Measurements from ENCODE around the gene CDC42EP1.
"Not testable (repeated sequence)": the region's sequence is repeated elsewhere in the genome, so short reads cannot be mapped to it uniquely, and the experiment has no call there.

Gene CDC42EP1

DNA sequence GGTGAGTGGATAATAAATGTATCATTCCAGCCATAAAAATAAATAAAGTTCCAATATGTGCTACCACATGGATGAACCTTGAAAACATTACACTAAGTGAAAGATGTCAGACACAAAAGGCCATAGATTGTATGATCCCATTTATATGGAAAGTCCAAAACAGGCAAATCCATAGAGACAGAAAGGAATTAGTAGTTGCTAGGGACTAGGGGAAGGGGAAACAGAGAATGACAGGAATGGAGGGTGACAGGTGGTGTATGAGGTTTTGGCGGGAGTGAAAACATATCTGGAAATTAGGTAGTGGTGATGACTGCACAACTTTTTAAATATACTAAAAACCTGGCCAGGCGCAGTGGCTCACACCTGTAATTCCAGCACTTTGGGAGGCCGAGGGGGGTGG is 25.8 kb upstream of the CDC42EP1 start:
- DNase-seq (ENCODE audit: low read depth in 2 of 2): no peak

DNA sequence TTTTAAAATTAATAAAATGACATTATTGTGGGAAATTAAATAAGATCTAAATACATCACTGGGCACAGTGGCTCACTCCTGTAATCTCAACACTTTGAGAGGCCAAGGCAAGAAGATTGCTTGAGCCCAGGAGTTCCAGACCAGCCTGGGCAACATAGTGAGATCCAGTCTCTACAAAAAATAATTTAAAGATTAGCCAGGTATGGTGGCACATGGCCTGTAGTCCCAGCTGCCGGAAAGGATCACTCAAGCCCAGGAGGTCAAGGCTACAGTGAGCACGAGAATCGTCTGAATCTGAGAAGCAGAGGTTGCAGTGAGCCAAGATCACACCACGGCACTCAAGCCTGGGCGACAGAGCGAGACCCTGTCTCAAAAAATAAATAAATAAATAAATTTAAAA is 25.1 kb upstream of the CDC42EP1 start:
- DNase-seq (ENCODE audit: low read depth in 2 of 2): no peak

GRCh38 chr22:37538590-37539357 is 21.5 kb upstream of the CDC42EP1 start:
- peak; percentile 64 to 80 for DNase-seq (ENCODE audit: low read depth in 2 of 2)

GRCh38 chr22:37539790-37540189 is 20.5 kb upstream of the CDC42EP1 start:
- DNase-seq (ENCODE audit: low read depth in 2 of 2): not testable (repeated sequence)

DNA sequence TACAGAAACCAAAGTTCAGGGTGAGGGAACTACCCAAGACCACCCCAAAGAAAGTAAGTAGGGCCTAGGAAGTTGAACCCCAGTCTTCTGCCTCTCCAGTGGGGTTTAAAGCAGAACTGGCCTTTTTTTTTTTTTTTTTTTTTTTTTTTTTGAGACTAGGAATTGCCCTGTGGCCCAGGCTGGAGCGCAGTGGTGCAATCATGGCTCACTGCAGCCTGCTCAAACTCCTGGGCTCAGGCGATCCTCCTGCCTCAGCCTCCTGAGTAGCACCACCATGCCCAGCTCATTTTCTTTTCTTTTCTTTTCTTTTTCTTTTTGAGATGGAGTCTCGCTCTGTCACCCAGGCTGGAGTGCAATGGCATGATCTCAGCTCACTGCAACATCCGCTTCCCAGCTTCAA is 17.9 kb upstream of the CDC42EP1 start:
- DNase-seq (ENCODE audit: low read depth in 2 of 2): not testable (repeated sequence)

GRCh38 chr22:37542959-37543358 is 17.3 kb upstream of the CDC42EP1 start:
- no peak for DNase-seq (ENCODE audit: low read depth in 2 of 2)

DNA sequence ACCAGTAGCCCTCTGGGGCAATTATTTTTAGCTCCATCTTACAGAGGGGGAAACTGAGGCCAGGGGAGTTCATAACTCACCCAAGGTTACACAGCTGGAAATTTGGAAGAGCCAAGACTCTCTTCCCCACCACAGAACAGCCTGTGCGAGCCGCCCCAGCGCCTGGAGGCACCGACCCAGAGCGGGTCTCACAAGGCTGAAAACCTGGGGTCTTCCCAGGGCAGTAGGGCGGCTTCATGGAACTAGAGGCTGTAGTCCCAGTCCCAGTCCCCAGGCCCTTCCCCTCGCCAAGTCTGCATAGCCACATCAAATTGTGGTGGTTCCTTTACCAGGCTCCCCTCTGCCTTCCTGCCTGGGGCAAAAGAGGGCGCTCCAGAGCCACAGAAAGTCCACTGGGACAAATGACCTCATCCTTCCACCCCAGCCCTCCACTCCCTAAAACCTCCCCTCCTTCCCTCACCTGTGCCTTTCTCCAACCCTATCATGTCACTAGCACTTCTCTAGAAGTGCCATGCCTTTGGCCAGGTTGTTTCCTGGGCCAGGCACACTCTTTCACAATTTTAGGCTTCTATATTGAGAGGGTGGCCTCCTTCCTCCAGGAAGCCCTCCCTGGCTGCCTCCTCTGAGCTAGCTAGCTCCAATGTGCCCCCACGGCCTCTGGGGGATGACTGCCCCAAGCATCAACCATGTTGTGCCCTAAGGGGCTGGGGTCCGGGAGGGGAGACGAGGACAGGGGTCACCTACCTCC is 15.2 kb upstream of the CDC42EP1 start:
- no peak for DNase-seq (ENCODE audit: low read depth in 2 of 2)

DNA sequence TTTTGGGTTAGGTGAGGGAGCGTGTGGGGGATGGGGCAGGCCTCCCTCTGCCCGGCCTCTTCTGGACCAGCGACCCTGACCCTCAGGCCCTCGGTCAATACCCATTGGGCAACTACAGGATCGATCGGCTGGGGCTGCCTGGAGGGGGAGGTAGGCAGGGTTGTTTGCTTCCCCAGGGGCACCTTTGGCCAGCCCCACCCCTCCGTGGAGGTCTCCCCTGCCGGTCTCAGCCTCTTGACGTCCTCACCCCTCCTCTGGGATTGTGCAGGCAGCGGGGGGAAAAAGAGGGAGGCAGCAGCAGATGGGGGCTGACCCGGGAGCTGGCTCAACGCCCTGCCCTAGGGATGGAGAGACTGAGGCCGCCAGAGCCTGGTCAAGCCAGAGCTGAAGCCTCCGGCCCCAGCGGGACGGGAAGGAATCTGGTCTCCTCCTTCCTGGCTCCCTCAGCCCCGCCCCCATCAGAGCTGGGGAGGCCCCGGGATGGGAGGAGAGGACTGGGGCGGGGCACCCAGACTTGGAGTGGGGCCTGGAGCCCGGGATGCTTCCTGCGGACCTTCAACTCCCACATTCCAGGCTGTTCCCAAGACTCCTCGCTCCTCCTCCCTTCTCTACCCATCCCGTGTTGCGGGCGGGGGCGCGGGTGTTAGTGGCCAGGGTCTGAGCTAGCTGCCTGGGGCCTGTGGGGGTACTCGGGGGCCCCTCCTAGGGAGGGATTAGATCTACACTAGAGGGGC is 14.4 kb upstream of the CDC42EP1 start:
- DNase-seq (ENCODE audit: low read depth in 2 of 2): no peak

GRCh38 chr22:37546437-37547250 is 13.6 kb upstream of the CDC42EP1 start:
- no peak for DNase-seq (ENCODE audit: low read depth in 2 of 2)

DNA sequence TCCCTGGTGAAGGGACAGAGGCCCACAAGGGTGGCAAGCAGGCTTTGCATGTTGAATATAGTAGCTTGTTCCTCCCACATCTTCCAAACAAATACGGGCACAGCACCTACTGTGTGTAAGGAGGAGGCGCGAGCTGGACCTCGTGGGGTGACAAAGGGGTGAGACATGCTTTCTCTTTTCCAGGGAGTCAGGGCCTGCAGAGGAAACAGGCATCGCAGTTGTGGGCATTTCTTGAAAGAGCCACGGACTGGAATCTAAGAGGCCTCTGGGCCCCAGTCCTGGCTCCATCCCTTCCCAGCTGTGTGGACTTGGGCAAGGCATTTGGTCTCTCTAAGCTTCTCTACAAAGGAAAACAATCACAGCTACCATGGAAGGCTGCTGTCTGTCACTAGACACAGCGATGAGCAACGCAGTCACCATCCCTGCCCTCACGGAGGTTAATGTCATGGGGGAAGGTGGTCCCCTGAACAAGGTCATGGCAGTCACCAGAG is 13.0 kb upstream of the CDC42EP1 start:
- no peak for DNase-seq (ENCODE audit: low read depth in 2 of 2)

GRCh38 chr22:37549704-37550059 is 10.6 kb upstream of the CDC42EP1 start:
- DNase-seq (ENCODE audit: low read depth in 2 of 2): no peak

- not testable (repeated sequence) for DNase-seq (ENCODE audit: low read depth in 2 of 2)
Measured at GRCh38 chr22:37550921-37551320, 9.4 kb upstream of the CDC42EP1 start.

- no peak for DNase-seq (ENCODE audit: low read depth in 2 of 2)
Measured at GRCh38 chr22:37551981-37552380, 8.3 kb upstream of the CDC42EP1 start.

- no peak for DNase-seq (ENCODE audit: low read depth in 2 of 2)
Measured at GRCh38 chr22:37552524-37553163, 7.6 kb upstream of the CDC42EP1 start.

DNA sequence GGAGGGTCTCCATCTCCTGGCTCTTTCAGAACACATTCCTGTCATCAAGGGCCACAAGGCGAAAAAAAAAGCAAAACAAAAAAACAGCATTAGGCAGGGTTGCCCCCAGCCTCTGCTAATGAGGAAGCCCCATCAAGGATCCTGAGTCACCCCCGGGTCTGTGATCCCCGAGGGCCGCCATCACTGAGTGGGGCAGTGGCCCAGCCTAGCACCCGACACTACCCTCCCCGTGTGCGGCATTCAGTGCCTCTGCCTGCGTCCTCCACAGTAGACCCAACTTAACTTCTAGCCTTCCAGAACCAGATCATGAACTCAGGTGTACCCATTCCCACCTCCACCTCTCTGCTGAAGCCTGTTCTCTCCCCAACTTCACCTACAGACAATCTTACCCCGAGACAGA is 6.6 kb upstream of the CDC42EP1 start:
- DNase-seq (ENCODE audit: low read depth in 2 of 2): no peak

- no peak for DNase-seq (ENCODE audit: low read depth in 2 of 2)
Measured at GRCh38 chr22:37555029-37555428, 5.3 kb upstream of the CDC42EP1 start.

DNA sequence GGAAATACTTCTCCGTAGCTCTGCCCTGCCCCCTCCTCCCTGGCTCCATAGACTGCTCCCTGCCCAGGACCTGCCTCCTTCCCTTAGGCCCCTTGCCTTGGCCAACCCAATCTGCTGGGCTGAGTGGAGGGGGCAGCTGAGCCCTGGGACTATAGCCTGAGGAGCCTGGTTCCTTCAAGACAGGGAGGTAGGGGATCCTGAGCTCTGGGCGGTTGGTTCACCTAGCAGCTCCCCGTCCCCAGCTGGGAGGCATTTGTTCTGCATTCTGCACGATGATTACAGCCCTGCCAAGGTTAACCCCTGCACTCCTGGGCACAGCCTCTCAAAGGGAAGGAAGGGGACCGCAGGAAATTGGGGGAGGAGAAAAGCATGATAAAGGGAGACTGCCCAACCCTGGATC is 3.6 kb upstream of the CDC42EP1 start:
- DNase-seq (ENCODE audit: low read depth in 2 of 2): no peak

DNA sequence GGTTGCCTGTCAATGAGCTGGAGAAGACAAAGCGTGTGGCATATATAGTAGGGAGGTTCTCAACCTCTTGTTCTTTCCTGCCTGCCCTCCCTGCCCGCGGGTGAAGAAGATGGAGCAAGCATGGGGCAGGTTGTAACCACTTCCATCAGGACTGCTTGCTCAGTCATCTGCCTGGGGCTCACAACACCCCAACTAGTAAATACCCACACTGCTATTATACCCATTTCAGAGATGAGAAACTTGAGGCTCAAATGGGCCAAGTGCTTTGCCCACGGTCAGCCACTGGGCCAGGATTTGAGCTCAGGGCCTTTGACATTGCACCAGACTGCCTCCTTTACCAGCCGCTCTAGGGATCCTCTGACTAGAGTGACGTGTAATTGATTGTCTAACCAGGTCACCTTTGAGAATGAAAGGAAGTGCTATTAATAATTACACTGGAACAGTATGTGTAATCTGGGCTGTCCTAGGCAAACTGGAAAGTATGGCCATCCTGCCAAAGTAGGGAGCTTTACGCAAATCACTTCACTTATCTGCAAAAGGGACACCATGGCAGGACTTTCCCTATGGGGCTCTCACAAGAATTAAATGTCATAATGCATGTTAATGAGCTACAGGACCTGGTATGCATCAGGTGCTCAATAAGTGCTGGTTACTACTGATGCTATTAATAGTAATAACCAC is 2.8 kb upstream of the CDC42EP1 start:
- no peak for DNase-seq (ENCODE audit: low read depth in 2 of 2)

GRCh38 chr22:37558815-37559214 is 1.5 kb upstream of the CDC42EP1 start:
- DNase-seq (ENCODE audit: low read depth in 2 of 2): no peak

DNA sequence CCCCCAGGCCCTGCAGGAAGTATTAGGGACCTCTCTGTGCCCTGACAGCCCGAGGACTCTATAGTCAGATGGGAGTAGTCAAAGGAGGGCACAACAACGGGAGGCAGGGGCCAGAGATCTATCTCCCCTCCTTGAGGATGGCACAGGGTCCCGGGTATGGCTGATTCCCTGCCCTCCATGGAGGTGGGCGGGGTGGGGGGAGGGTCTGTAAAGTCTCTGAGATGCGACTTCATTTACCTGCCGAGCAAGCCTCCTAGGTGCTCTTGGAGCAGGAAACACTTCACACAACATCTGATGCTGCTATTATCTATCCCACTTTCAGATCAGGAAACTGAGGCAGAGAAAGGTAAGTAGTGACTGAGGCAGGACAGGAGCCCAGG is 769 bp upstream of the CDC42EP1 start:
- DNase-seq (ENCODE audit: low read depth in 2 of 2): no peak

All from stimulated activated CD8-positive, alpha-beta memory T cell treated with anti-CD3 and anti-CD28 coated beads, Interleukin-7, amount 100 ng/mL, for 1 hour (primary cell).